Aorta (tissue), 4 donors: Measurements from ENCODE around the gene BACH2. TPM values are rescaled to one million over a fixed set of nuclear protein-coding genes. Genes with fewer than 3 reads are reported as not detected.

ENCODE experiments used
- microRNA-seq, 2 donors: library from miRNA; unstranded; fragments of <30 nt; microRNA quantifications; one replicate each; pipeline ENCODE4 v1.2.0, GENCODE V29; 2020
- polyA plus RNA-seq, 2 donors: library from polyadenylated mRNA; stranded (reverse); fragments of 200-250 nt; gene quantifications; one replicate each; pipeline ENCODE4 v1.2.3, GENCODE V29; 2013
- total RNA-seq, 2 donors: library from RNA; stranded (reverse); fragmentation: NEBNext Ultra II Directional; extraction: Animal tissue kit (Norgen Biotek cat#: 25700); gene quantifications; one replicate each; pipeline ENCODE4 v1.2.1, GENCODE V29; 2021
- donor health status: healthy with polysubstance abuse.
- donor health status: Bipolar disorder and iron deficiency.
- donor health status: DM: no; HTN: no; CAD: no.
- donor health status: DM: yes; HTN: yes; CAD: no.

The BACH2 gene
- total and polyA plus RNA-seq, 4 donors, result 0.36 to 22.2 (median 6.1) TPM

Small RNA genes lying within 50 kb of the gene (microRNA-seq; reads per million reads assigned to microRNA genes)
- 0 reads per million in 2 donors for gene MIR4464
